ENCODE measurements around the gene HOXB3.

HOXB3 gene

GRCh38 chr17:48499248-48499647 is 90.8 kb downstream of the HOXB3 start:
- TF ChIP-seq ZC3H10 (CRISPR knock-in tag; IDR thresholded peaks at IDR 0.05) (no peak), ZFP30 (CRISPR knock-in tag; IDR thresholded peaks at IDR 0.05) (no peak), POU6F1 (CRISPR knock-in tag; IDR thresholded peaks at IDR 0.05; ENCODE audit: borderline replicate concordance, low read depth) (no peak), ISL1 (CRISPR knock-in tag; IDR thresholded peaks at IDR 0.05) (no peak), CSRNP3 (CRISPR knock-in tag; IDR thresholded peaks at IDR 0.05) (no peak), CSDC2 (CRISPR knock-in tag; IDR thresholded peaks at IDR 0.05) (no peak), OSR1 (CRISPR knock-in tag; IDR thresholded peaks at IDR 0.05) (no peak), ARNTL (CRISPR knock-in tag; IDR thresholded peaks at IDR 0.05; ENCODE audit: borderline replicate concordance, low read depth) (no peak), TSHZ2 (CRISPR knock-in tag; IDR thresholded peaks at IDR 0.05) (no peak), BACH2 (CRISPR knock-in tag; IDR thresholded peaks at IDR 0.05; ENCODE audit: borderline replicate concordance) (no peak), CREB5 (CRISPR knock-in tag; IDR thresholded peaks at IDR 0.05; ENCODE audit: low read depth) (no peak), ZNF565 (CRISPR knock-in tag; conservative IDR thresholded peaks at IDR 0.05; ENCODE audit: low read depth) (no peak), TCF4 (CRISPR knock-in tag; IDR thresholded peaks at IDR 0.05; ENCODE audit: borderline replicate concordance) (no peak), PPARA (CRISPR knock-in tag; IDR thresholded peaks at IDR 0.05; ENCODE audit: borderline replicate concordance) (no peak), TOX (CRISPR knock-in tag; IDR thresholded peaks at IDR 0.05; ENCODE audit: borderline replicate concordance) (no peak), SNAI2 (CRISPR knock-in tag; IDR thresholded peaks at IDR 0.05) (no peak)
- ATAC-seq, result no peak

All from SK-N-SH treated with all-trans-retinoic acid at 6 μM for 48 hours (cell line).